Jurkat, Clone E6-1 (cell line): ENCODE measurements around the gene SUGT1.
"Not testable (repeated sequence)": the region's sequence is repeated elsewhere in the genome, so short reads cannot be mapped to it uniquely, and the experiment has no call there.

Experiments
- DNase-seq: peaks from one replicate; pipeline ENCODE4 v3.0.0-alpha.2; 2011; ENCODE audit warnings: low read depth, low spot score
- H3K4me3 ChIP-seq: 2 replicates; pipeline ENCODE4 v1.5.1; 2011; ENCODE audit warnings: mild to moderate bottlenecking, low read length, control low read depth, moderate library complexity

Gene SUGT1

DNA sequence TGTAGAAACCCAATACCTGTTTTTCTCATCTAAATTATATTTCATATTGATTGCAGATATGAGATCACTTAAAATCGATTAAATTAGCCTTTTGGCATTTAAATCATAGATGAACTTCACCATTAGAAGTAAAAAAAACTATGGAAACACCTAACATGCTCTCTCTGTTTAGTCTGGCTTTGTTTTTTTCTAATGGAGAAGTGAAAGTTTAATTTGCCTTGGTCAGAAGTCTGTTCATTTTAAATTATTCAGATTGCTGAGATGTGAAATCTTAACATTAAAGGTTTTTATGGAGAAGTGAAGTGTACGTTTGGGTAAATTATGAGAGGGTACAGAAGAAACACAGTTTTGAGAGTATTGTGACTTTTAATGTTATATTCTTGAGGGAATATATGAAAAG is 6.7 kb downstream of the SUGT1 start:
- no peak overlapping the region for H3K4me3 ChIP-seq
- no peak for DNase-seq

DNA sequence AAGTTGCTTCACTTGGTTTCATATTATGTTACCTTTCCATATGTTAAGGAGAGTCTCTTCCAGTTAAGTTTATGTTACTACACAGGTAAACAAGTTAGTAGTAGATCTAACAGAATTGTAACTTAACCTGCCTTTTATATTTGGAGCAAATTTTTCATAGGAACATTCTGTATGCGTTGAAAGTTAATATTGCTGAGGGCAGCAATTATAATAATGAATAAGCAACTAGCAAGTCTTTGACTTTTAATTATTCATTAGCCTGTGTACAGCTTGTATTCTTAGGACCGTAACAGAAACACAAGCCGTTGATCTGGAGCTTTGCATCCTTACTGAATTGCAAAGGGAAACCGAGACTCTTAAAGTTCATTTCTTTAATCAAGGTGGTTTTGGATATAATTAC is 11.6 kb downstream of the SUGT1 start:
- DNase-seq = no peak
- no peak overlapping the region for H3K4me3 ChIP-seq

DNA sequence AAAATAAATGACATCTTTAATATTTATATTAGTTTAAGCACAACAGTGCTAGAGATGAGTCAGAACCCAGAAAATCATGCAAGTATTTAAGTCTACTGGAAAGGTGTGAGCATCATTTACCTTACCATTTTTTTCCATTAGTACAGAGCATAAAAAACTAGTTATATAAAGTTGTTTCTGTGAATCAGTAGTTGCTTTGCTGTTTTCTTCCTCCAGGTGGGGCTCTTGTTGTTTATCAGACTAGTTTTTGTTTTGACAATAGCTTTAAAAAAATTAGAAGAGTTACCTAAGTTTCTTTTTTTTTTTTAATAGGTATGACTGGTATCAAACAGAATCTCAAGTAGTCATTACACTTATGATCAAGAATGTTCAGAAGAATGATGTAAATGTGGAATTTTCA is 12.7 kb downstream of the SUGT1 start:
- DNase-seq = peak; percentile 21
- no peak overlapping the region for H3K4me3 ChIP-seq

DNA sequence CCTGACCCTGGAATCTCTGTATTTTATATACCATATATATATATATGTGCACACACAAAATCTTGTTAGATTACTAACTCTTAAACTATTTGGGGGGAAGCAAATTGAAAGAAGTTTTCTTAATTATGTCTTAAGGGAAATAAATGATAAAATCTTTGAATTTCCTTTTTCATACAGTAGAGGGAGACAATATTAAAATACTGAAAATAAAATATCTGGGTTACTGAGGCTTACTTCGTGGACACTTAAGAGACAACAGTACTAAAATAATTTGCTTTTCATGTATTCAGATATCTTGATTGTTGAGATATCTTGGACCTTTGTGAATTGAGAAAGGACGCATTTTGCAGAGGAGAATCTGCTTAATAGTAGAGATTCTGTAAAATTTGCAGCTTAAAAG is 17.0 kb downstream of the SUGT1 start:
- DNase-seq = no peak
- H3K4me3 ChIP-seq = no peak overlapping the region

GRCh38 chr13:52670726-52671125 is 18.1 kb downstream of the SUGT1 start:
- H3K4me3 ChIP-seq = no peak overlapping the region
- DNase-seq = no peak

DNA sequence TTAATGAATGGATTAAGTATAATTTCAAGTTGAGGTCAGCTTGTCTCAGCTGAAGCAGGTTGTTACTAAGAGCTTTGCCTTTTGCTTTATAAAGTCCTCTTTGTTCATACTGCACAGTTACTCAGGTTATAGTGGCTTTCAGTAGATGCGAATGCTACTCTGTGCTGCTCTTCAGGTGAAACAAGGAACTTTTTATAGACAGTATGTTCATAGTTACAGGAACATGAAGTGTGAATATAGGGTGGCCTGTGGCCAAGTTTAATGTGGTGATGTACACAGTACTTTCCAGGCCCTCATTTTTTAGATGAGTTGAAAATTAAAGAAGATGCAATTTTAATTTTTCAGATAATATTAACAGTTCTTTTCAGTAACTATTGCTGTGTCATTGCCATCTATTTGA is 20.8 kb downstream of the SUGT1 start:
- H3K4me3 ChIP-seq = no peak overlapping the region
- no peak for DNase-seq

DNA sequence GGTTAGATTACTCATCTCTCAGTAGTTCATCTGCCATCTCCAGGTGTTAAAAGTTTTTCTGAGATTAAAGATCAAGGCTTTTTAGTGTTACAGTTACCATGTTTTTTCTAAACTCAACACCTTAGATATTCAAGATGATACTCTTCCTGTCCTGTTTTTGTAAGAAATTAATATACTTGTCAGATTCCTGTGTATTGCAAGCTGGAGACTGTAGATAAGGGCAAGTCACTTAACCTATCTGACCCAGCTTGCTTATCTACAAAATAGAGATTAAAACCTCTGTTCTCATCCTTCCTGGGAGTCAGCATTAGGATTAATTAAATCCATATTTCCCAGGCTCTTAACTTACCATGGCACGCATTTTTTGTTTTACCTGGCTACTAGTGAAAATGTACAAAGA is 25.2 kb downstream of the SUGT1 start:
- peak; percentile 8 for DNase-seq
- no peak overlapping the region for H3K4me3 ChIP-seq

DNA sequence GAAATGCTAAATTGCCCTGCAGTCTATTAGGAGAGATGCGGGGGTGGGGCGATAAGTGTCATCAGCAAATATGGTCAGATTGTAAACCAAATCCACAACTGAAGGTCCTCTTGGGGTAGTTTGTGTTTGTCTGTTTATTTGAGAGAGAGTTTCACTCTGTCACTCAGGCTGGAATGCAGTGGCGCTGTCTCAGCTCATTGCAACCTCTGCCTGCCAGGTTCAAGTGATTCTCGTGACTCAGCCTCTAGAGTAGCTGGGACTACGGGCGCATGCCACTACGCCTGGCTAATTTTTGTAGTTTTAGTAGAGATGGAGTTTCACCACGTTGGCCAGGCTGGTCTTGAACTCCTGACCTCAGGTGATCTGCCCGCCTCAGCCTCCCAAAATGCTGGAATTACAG is 33.2 kb downstream of the SUGT1 start:
- H3K4me3 ChIP-seq, DNase-seq: not testable (repeated sequence)

DNA sequence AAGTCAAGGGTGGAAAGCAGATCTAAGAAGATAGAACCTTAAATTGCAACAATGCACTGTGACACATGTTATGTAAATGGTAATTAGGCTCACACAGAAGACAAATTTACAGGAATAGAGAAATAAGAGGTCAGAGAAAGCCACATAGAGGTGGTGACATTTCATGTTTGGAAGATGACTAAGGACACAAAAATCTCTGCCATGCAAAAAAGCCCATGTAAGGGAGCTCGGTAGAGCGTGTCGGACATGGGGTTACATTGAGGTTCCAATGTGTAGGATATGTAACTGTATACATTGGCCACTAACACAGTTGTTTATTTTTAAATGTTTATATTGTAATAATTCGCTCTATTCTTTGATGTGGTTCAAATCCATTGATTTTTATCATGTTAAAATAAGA is 33.7 kb downstream of the SUGT1 start:
- no peak overlapping the region for H3K4me3 ChIP-seq
- no peak for DNase-seq

DNA sequence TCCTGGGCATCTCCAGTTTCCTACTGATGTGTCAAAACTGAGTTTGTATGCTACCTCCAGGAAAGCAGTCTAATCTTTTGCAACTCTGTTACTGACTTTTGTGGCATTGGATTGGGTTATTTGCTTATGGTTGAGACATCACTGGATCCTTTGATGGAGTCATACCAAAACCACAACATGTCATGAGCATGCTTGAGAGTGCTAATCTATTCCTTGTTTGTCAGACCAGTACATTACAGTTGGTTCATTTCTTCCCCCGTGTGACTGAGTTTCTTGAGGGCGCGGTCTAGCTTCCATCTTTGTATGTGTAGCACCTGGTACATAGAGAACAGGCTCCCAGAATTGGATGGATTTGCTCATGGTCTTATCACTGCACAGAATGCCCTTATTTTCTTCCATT is 43.2 kb downstream of the SUGT1 start:
- peak; percentile 59 for DNase-seq
- no peak overlapping the region for H3K4me3 ChIP-seq

- H3K4me3 ChIP-seq = no peak overlapping the region
- no peak for DNase-seq
Measured at GRCh38 chr13:52696566-52696965, 43.9 kb downstream of the SUGT1 start.

- no peak for DNase-seq
- no peak overlapping the region for H3K4me3 ChIP-seq
Measured at GRCh38 chr13:52701728-52702465, 49.3 kb downstream of the SUGT1 start.

GRCh38 chr13:52703482-52703881 is 50.8 kb downstream of the SUGT1 start:
- H3K4me3 ChIP-seq = no peak overlapping the region
- no peak for DNase-seq

DNA sequence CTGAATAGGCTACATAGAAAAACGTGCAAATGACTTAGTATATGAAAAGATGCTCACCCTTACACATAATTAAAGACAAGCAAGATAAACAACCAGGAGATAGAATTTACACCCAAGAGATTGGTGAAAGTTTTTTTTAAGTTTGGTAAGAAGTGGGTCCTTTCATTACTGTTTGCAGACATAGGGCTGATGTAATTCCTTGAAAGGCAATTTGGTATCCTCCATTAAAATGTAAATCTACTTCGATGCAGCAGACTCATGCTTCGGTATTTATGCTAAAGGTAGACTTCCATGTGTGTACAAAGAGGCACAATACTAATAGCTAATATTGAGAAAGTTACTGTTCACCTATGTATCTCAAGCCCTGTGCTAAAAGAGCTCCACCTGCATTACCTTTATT is 53.4 kb downstream of the SUGT1 start:
- H3K4me3 ChIP-seq = no peak overlapping the region
- DNase-seq = no peak

GRCh38 chr13:52707375-52707774 is 54.7 kb downstream of the SUGT1 start:
- DNase-seq = no peak
- no peak overlapping the region for H3K4me3 ChIP-seq

GRCh38 chr13:52708266-52708665 is 55.6 kb downstream of the SUGT1 start:
- H3K4me3 ChIP-seq, DNase-seq: not testable (repeated sequence)

DNA sequence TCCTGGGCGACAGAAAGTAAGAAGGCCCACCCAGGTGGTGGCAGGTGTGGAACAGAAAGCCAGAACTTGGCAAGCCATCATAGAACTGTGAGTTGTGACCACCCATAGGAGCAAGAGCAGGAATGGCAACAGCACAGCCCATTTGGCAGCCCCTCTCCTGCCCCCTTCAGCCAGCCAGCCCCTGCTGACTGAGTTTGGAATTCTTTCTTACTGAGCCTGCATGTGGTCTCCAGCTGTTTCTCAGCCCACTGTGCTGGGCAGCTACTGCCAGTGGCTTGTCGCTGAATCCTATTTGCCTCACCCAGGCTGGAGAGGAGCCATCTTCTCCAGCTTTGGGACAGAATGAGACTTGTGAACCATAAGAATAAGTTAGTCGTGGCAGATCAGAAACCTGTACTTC is 58.6 kb downstream of the SUGT1 start:
- no peak for DNase-seq

DNA sequence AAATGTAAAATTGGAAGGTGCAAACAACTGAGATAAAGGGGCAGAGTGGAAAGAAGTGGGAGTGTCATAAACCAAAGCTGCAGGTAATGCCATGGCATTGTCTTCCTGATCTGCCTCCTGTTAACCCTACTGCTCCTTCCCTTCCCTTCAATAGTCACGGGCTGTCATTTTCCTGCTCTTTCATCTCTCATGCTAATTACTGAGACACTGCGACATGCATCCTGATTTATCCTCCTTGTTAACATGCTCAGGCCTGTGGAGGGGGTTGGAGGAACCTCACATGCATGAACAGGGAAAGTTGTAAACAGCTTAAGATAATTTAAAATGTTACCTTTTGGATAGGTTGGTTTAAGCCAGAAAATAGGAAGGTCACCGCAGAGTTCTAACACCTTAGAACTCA is 59.7 kb downstream of the SUGT1 start:
- no peak for DNase-seq
- no peak overlapping the region for H3K4me3 ChIP-seq

More for the DNA sequence above, 58.6 kb downstream of the SUGT1 start:
- H3K4me3 ChIP-seq = no peak overlapping the region

DNA sequence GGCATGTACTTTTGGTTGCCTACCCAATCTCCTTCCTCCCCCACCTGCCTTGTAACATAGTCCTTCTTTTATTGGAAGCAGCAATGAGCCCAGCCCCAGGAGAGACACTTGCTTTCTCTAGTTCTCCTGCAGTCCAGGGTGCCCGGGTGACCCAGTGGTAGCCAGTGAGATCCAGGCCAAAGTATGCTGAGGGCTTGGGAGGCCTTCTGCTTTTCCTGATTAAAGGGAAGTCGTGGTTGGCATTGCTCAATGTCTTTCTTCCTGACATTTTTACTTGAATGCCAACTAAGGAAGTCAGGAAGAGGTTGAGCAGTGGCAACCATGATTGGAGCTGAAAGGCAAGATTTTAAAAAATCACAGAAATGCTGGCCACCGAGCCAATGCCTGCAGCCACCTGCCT is 61.3 kb downstream of the SUGT1 start:
- DNase-seq = no peak

DNA sequence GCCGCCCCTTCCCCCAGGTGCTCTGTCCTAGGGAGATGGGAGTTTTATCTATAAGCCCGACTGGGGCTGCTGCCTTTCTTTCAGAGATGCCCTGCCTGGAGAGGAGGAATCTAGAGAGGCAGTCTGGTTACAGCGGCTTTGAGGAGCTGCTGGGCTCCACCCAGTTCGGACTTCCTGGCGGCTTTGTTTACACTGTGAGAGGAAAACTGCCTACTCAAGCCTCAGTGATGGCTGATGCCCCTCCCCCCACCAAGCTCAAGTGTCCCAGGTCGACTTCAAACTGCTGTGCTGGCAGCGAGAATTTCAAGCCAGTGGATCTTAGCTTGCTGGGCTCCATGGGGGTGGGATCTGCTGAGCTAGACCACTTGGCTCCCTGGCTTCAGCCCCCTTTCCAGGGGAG is 68.3 kb downstream of the SUGT1 start:
- not testable (repeated sequence) for DNase-seq, H3K4me3 ChIP-seq

More for the DNA sequence above, 61.3 kb downstream of the SUGT1 start:
- no peak overlapping the region for H3K4me3 ChIP-seq

GRCh38 chr13:52721356-52721755 is 68.7 kb downstream of the SUGT1 start:
- DNase-seq, H3K4me3 ChIP-seq: not testable (repeated sequence)
